Measurements from ENCODE around the gene GCK.

GCK gene

GRCh38 chr7:44110719-44111635, 78.3 kb downstream of the GCK start:
- TF ChIP-seq CTCF (IDR thresholded peaks at IDR 0.05; ENCODE audit: low read depth, low read length): no peak
- no peak for DNase-seq (ENCODE audit: low read depth, low spot score)
- in situ Hi-C loops (cut with HindIII; ENCODE audit: low sequenced_read_pairs): no loop called here
- no peak overlapping the region for H3K4me3 ChIP-seq (ENCODE audit: low read depth, low read length)

DNA sequence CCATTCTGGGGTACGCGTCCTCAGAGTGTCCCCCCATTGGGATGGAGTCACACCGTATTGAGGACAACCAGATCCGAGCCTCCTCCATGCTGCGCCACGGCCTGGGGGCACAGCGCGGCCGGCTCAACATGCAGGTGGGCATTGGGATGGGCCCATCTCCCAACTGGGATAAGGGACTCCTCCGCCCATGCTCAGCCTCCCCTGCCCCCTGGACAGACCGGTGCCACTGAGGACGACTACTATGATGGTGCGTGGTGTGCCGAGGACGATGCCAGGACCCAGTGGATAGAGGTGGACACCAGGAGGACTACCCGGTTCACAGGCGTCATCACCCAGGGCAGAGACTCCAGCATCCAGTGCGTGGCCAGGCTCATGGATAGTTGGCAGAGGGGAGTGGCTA, 79.2 kb downstream of the GCK start:
- in situ Hi-C loops (cut with HindIII; ENCODE audit: low sequenced_read_pairs): no loop called here
- no peak for TF ChIP-seq CTCF (IDR thresholded peaks at IDR 0.05; ENCODE audit: low read depth, low read length)
- no peak for DNase-seq (ENCODE audit: low read depth, low spot score)
- no peak overlapping the region for H3K4me3 ChIP-seq (ENCODE audit: low read depth, low read length)

DNA sequence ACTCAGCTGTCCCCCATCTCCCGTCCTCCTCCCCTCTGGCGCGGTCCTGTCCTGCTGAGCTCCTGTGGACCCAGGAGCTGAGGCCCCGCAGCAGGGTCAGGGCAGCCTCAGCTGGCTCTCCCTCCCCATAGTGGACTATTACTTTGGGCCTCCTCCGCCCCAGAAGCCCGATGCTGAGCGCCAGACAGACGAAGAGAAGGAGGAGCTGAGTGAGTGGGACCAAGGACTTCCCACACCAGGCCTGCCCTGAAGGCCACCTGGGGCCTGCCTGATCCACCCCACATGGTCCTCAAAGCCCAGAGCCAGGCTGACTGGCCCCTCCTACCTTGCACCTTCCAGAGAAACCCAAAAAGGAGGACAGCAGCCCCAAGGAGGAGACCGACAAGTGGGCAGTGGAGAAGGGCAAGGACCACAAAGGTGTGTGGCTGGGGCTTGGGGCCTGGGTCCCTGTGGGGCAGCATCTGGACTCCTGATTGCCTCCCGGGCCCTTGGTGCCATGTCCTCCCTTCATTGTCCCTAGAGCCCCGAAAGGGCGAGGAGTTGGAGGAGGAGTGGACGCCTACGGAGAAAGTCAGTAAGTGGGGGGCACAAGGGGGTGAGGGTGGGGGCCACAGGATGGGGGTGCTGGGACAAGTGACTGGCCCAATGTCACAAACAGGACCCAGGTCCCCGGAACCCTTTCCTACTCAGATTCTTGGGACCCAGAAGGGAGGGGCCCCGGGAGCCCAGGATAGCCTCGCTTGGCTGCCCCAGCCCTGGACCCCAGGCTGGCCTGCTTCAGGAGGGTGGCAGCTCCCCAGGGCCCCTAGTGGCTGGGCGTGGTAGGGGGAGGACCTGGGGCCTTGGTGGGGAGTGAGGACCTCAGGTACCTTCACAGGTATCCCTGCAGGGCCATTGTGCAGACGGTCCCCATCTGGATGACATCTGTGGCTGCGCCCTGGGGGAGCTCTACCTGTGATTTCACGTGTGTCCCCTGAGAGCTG, 80.2 kb downstream of the GCK start:
- no peak overlapping the region for H3K4me3 ChIP-seq (ENCODE audit: low read depth, low read length)
- DNase-seq (ENCODE audit: low read depth, low spot score): no peak
- in situ Hi-C loops (cut with HindIII; ENCODE audit: low sequenced_read_pairs): no loop called here
- no peak for TF ChIP-seq CTCF (IDR thresholded peaks at IDR 0.05; ENCODE audit: low read depth, low read length)

DNA sequence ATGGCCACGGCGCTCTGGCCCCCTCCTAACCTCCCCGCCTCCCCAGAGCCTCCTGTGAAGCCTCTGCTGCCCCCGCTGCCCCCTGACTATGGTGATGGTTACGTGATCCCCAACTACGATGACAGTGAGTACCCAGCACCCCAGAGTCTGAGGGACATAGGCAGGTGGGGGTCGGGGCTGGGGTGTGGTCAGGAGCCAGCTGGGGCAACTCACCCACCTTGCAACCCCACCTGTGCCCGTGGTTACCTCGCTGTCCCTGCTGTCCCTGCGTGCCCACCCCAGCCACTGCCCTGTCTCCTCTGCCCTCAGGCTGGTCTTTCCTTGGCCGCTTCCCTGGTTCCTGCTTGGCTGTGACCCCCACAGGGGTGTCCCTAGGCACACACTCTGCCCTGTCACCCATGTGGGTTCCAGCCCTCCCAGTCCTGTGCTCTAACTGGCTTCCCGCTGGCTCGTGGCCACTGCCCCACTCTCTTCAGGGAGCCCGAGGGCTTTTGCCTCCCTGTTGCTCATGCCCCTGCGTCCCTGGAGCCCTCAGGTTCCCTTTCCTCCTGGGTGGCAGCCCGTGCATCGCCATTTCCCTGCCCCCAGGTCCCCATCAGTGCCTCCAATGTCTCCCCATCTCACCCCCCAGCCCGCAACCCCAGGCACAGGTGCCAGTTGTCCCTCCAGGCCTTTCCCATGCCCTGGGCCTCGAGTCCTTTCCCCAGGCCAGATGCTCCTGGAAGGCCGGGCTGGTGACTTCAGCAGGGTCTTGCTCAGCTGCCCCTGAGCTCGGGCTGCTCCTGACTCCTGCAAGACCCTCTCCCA, 81.1 kb downstream of the GCK start:
- H3K4me3 ChIP-seq (ENCODE audit: low read depth, low read length): no peak overlapping the region
- no peak for DNase-seq (ENCODE audit: low read depth, low spot score)
- in situ Hi-C loops (cut with HindIII; ENCODE audit: low sequenced_read_pairs): no loop called here
- TF ChIP-seq CTCF (IDR thresholded peaks at IDR 0.05; ENCODE audit: low read depth, low read length): no peak

DNA sequence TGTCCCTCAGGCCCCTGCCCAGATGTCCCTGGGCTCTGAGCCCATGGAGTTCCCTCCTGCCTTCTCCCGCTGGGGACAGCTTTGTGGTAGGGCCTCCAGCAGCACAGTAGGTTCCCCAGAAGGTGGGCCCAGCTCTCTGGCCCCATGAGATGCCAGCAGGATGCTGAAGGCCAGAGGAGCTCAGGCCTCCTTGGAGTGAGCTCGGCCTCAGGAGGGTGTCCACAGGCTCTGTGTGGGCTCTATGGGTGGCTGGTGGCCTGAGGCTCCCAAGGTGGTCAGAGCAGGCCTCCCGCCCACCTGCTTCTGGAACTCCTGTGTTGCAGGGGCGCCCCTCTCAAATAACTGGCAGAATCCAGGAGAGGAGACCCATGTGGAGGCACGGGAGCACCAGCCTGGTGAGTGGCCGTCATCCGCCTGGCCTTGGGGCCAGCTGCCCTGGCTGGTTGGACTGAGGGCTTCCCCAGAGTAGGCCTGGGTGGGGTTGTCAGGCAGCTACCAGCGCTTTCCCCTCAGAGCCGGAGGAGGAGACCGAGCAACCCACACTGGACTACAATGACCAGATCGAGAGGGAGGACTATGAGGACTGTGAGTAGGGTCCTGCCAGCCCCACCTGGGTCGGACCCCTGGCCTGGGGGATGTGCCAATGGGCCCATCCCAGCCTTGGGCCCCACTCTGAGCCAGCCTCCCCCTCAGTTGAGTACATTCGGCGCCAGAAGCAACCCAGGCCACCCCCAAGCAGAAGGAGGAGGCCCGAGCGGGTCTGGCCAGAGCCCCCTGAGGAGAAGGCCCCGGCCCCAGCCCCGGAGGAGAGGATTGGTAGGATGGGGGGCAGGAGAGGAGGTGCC, 81.9 kb downstream of the GCK start:
- H3K4me3 ChIP-seq (ENCODE audit: low read depth, low read length): no peak overlapping the region
- no peak for TF ChIP-seq CTCF (IDR thresholded peaks at IDR 0.05; ENCODE audit: low read depth, low read length)
- DNase-seq (ENCODE audit: low read depth, low spot score): no peak
- in situ Hi-C loops (cut with HindIII; ENCODE audit: low sequenced_read_pairs): no loop called here
